Fibroblast of villous mesenchyme (primary cell): ENCODE results near the gene GNA15. TPM values are rescaled to one million over a fixed set of nuclear protein-coding genes. Genes with fewer than 3 reads are reported as not detected.
A peak's percentile ranks its signal among the peaks of the same experiment; 100 is the strongest.

Experiments used
- DNase-seq: peaks from one replicate; pipeline ENCODE4 v3.0.0-alpha.2; 2010; ENCODE audit warnings: low read depth
- H3K4me3 ChIP-seq: 2 replicates; pipeline ENCODE4 v1.5.1; 2011; ENCODE audit warnings: low read depth, mild to moderate bottlenecking, low read length
- total RNA-seq: library from RNA; depleted of rRNA; stranded (reverse); fragments of >200 nt; gene quantifications from 2 replicates; pipeline ENCODE4 v1.2.3, GENCODE V29; 2012
- TF ChIP-seq, protein P1 (sequence below): IDR thresholded peaks from 2 replicates; pipeline ENCODE4 v1.5.1; 2012; ENCODE audit warnings: low read depth, mild to moderate bottlenecking, low read length; ENCODE audit not compliant: insufficient read depth

Gene GNA15
- total RNA-seq, 1 donor = under 0.01 TPM

DNA sequence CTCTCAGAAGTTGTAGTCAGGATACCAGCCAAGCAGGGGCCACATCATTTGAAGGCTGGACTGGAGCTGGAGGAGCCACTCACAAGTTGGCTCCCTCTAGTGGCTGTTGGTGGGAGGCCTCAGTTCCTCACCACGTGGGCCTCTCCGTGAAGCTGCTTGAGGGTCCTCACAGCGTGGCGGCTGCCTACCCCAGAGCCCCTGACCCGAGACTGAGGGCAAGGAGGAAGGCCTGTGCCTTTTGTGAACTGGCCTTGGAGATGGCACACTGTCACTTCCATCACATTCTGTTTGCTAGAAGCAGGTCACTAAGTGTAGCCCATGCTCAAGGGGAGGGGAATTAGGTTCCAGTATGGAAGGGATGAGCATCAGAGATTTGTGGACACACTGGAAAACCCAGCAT, 27.1 kb upstream of the GNA15 start:
- no peak overlapping the region for H3K4me3 ChIP-seq
- DNase-seq = peak; percentile 61
- TF ChIP-seq, protein P1, sequence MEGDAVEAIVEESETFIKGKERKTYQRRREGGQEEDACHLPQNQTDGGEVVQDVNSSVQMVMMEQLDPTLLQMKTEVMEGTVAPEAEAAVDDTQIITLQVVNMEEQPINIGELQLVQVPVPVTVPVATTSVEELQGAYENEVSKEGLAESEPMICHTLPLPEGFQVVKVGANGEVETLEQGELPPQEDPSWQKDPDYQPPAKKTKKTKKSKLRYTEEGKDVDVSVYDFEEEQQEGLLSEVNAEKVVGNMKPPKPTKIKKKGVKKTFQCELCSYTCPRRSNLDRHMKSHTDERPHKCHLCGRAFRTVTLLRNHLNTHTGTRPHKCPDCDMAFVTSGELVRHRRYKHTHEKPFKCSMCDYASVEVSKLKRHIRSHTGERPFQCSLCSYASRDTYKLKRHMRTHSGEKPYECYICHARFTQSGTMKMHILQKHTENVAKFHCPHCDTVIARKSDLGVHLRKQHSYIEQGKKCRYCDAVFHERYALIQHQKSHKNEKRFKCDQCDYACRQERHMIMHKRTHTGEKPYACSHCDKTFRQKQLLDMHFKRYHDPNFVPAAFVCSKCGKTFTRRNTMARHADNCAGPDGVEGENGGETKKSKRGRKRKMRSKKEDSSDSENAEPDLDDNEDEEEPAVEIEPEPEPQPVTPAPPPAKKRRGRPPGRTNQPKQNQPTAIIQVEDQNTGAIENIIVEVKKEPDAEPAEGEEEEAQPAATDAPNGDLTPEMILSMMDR = peak; percentile 93

GRCh38 chr19:3109491-3109890, 26.3 kb upstream of the GNA15 start:
- TF ChIP-seq, protein P1 = no peak
- no peak for DNase-seq
- H3K4me3 ChIP-seq = no peak overlapping the region

DNA sequence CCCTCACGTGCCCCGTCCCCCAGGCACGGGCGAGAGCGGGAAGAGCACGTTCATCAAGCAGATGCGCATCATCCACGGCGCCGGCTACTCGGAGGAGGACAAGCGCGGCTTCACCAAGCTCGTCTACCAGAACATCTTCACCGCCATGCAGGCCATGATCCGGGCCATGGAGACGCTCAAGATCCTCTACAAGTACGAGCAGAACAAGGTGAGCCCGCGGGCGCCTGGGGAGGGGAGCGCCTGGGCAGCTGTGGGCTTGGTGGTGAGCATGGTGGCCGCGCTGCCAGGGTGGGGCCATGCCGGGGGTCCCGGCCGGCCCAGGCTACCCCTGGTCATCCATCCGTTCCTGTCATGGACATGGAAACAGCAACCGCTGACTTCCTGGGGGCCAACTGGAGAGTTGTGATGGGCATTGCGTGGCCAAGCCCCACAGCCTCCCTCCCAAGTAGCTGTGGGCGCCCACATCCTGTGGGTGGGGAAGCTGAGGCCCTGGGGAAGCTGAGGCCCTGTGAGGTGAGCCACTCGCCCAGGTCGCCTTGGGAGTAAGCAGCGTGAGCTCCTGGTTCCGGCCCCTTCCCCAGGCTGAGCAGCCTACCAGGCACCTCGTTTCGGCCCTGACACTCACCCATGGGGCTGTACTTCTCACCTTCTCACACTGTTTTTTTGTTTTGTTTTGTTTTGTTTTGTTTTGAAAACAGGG, 25.6 kb upstream of the GNA15 start:
- H3K4me3 ChIP-seq = no peak overlapping the region
- TF ChIP-seq, protein P1 = no peak

GRCh38 chr19:3111586-3112247, 24.1 kb upstream of the GNA15 start:
- TF ChIP-seq, protein P1 = no peak
- no peak for DNase-seq

More for the DNA sequence above, 25.6 kb upstream of the GNA15 start:
- DNase-seq = no peak

DNA sequence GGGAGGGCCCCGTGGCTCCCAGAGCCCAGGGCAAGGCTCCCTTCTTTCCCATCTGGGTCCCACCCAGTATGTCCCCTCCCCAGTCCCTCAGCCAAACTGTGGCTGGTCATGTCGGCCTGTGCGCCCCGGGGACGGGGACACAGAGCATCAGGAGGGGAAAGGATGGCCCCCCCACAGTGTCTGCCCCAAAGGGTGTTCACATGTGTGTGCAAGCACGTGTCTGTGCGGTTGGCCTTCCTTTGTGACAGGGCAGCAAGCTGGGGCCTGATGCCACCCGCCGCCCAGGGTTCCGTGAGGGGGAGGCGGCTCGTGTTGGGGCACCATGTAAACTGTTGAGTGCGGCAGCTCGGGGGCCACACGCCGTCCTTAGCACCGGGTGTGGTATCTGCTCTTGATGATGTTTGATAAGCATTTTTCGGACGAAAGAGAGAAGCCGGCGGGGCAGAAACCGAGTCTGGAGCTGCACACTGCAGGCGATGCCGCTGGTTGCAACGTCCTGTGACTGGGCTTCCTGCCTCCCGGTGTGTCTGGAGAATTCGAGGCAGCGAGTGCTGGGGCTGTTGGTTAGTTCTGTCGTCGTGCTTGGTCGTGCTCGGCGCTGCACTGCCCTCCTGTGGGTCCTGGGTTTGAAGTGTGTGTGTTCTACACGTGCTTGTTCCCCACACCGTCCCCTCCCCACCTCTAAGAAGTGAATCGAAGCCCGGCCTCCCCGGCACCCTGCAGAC, 23.3 kb upstream of the GNA15 start:
- no peak overlapping the region for H3K4me3 ChIP-seq
- no peak for DNase-seq
- TF ChIP-seq, protein P1 = no peak

More at GRCh38 chr19:3111586-3112247, 24.1 kb upstream of the GNA15 start:
- no peak overlapping the region for H3K4me3 ChIP-seq

DNA sequence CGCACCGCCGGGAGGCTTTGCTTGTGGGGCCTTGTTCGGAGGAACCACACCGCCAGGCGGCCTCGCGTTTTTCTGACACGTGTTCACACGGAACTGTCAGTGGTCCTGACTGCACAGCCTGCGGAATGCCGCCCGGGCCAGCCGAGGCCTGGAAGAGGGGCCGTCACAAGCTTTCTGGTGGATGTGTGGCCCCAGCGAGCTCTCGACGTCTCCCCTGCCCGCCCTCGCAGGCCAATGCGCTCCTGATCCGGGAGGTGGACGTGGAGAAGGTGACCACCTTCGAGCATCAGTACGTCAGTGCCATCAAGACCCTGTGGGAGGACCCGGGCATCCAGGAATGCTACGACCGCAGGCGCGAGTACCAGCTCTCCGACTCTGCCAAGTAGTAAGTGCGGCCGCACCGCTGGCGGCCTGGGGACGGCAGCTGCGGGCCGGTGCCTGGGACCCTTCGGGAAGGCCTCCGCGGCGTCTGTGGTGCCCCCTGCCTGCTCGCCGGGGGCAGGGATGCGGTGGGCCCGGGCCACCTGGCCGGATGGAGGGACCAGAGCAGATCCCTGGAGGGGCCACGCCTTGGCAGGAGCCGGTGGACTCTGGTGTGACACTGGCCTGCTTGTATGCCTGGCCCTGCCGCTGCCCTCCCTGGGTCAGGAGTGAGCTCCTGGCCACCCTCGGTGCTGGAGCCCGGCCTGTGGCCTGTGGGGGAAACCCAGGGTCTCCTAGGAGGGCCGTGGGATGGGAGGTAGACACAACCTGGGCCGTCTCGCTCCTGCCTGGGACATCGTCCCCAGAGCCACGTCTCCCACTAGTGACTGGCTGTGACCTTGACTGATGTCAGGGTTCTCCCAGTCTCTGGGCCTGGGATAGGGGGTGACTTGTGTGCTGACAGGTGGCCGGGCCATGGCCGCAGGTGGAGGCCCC, 22.5 kb upstream of the GNA15 start:
- no peak overlapping the region for H3K4me3 ChIP-seq
- TF ChIP-seq, protein P1 = no peak
- no peak for DNase-seq
